K562 (cell line): ENCODE results near the gene PRRC2A. TPM values are rescaled to one million over a fixed set of nuclear protein-coding genes. Genes with fewer than 3 reads are reported as not detected.

ENCODE experiments used
- CHD1 ChIP-seq: fragments of 200-600 bp; sonication (generic); IDR thresholded peaks from one replicate; pipeline ENCODE4 v1.6.1; 2012; ENCODE audit warnings: mild to moderate bottlenecking, moderate library complexity, low read length, inconsistent platforms
- DEAF1 ChIP-seq: fragments of 450-650 bp; formaldehyde crosslinking; IDR thresholded peaks from 2 replicates; pipeline ENCODE4 v1.4.0; 2020; ENCODE audit warnings: mild to moderate bottlenecking, moderate library complexity
- DNMT1 ChIP-seq: fragments of 450-650 bp; IDR thresholded peaks from 2 replicates; pipeline ENCODE4 v1.6.1; 2016; ENCODE audit warnings: antibody characterized with exemption, mild to moderate bottlenecking
- E2F3 ChIP-seq: fragments of 250-450 bp; sonication (Bioruptor Pico); IDR thresholded peaks from 2 replicates; pipeline ENCODE4 v1.4.0; 2020; ENCODE audit warnings: mild to moderate bottlenecking
- ELF4 ChIP-seq: fragments of 450-650 bp; formaldehyde crosslinking; IDR thresholded peaks from 2 replicates; pipeline ENCODE4 v1.4.0; 2022; ENCODE audit warnings: missing genetic modification characterization
- ETV5 ChIP-seq: sonication (generic); formaldehyde crosslinking; IDR thresholded peaks from 2 replicates; pipeline ENCODE4 v1.4.0; 2020; ENCODE audit warnings: low read depth, mild to moderate bottlenecking, missing genetic modification reagents
- GMEB1 ChIP-seq: fragments of 250-450 bp; sonication (Bioruptor Pico); IDR thresholded peaks from 2 replicates; pipeline ENCODE4 v1.4.0; 2020; ENCODE audit warnings: mild to moderate bottlenecking
- GTF2A2 ChIP-seq: IDR thresholded peaks from 2 replicates; pipeline ENCODE4 v1.6.1; 2016; ENCODE audit warnings: mild to moderate bottlenecking, missing genetic modification characterization, missing compliant biosample characterization
- HNRNPH1 ChIP-seq: fragments of 200-400 bp; formaldehyde crosslinking; optimal IDR thresholded peaks from 2 replicates; pipeline ENCODE3; 2017; ENCODE audit warnings: low read depth, mild to moderate bottlenecking, low read length, moderate library complexity
- MYC ChIP-seq, 2 experiments: fragments of 250-450 bp in 1 of 2; sonication (Bioruptor Pico) in 1 of 2; IDR thresholded peaks; 2 replicates each; pipeline versions ENCODE4 v1.5.1 to v1.6.1; 2012 to 2021; ENCODE audit warnings: low read depth in 2 of 2, borderline replicate concordance in 1 of 2, improper control_type of control experiment in 1 of 2, low read length in 1 of 2, mild to moderate bottlenecking in 1 of 2, moderate library complexity in 1 of 2
- PHF8 ChIP-seq: fragments of 200-600 bp; sonication (generic); IDR thresholded peaks from 2 replicates; pipeline ENCODE4 v1.6.1; 2012; ENCODE audit warnings: mixed run types, mild to moderate bottlenecking, inconsistent platforms, low read length, moderate library complexity, borderline replicate concordance
- POLR2A ChIP-seq: fragments of 450-650 bp; conservative IDR thresholded peaks from 2 replicates; pipeline ENCODE4 v1.6.1; 2016
- RBM22 ChIP-seq: fragments of 200-400 bp; formaldehyde crosslinking; IDR thresholded peaks from 2 replicates; pipeline ENCODE4 v1.6.1; 2018; ENCODE audit warnings: low read length, low read depth; ENCODE audit not compliant: poor library complexity, severe bottlenecking
- TAL1 ChIP-seq: fragments of 450-650 bp; IDR thresholded peaks from 2 replicates; pipeline ENCODE4 v1.6.1; 2016; ENCODE audit warnings: mild to moderate bottlenecking
- TGIF2 ChIP-seq: sonication (generic); formaldehyde crosslinking; IDR thresholded peaks from 2 replicates; pipeline ENCODE4 v1.8.1; 2022; ENCODE audit warnings: mild to moderate bottlenecking, missing genetic modification reagents, moderate library complexity
- TRIM24 ChIP-seq, 2 experiments: fragments of 450-650 bp; IDR thresholded peaks; 2 replicates each; pipeline ENCODE4 v1.6.1; 2016
- TRIM25 ChIP-seq: fragments of 450-650 bp; IDR thresholded peaks from 2 replicates; pipeline ENCODE4 v1.7.0; 2016; ENCODE audit warnings: borderline replicate concordance
- ZBED1 ChIP-seq: IDR thresholded peaks from 2 replicates; pipeline ENCODE4 v1.6.1; 2014
- ZNF311 ChIP-seq: fragments of 250-450 bp; sonication (Bioruptor Pico); IDR thresholded peaks from 2 replicates; pipeline ENCODE4 v1.4.0; 2020; ENCODE audit warnings: mild to moderate bottlenecking, moderate library complexity
- ZNF766 ChIP-seq: fragments of 200-800 bp; sonication (Bioruptor generic); conservative IDR thresholded peaks from 2 replicates; pipeline ENCODE4 v1.6.1; 2016; ENCODE audit warnings: missing genetic modification characterization, missing compliant biosample characterization
- polyA plus RNA-seq, 8 experiments: library from polyadenylated mRNA; depleted of rRNA in 4 of 8; stranded (reverse) in 5 of 8; unstranded in 3 of 8; fragments of >200 nt; fragmentation: Nextera tagmentation in 2 of 8; fragmentation: Illumina TruSeq in 1 of 8; extraction: Ambion mirVana in 2 of 8; extraction: Trizol in 1 of 8; gene quantifications; 2 replicates each; pipeline versions ENCODE4 v1.2.1 to v1.2.3, GENCODE V29; 2011 to 2014; ENCODE audit warnings: inconsistent platforms in 1 of 8, missing spikeins in 1 of 8
- total RNA-seq, 7 experiments: library from RNA; depleted of rRNA in 6 of 7; stranded (reverse); fragments of >200 nt in 6 of 7; fragmentation: Illumina TruSeq in 2 of 7; extraction: Trizol in 2 of 7; gene quantifications; 2 replicates each; pipeline versions ENCODE4 v1.2.1 to v1.2.3, GENCODE V29; 2011 to 2021; ENCODE audit warnings: low replicate concordance in 1 of 7

Gene PRRC2A
- total and polyA plus RNA-seq, 9 of the 15 experiments (the other 6 are each of a cell fraction or from before 2014, with no cell fraction given): 1.0 to 332 (median 63.0) TPM

- TF ChIP-seq MYC (IDR thresholded peaks at IDR 0.05; ENCODE audit: low read depth, low read length): peak; percentile 92
- TF ChIP-seq MYC (CRISPR knock-in tag; IDR thresholded peaks at IDR 0.05; ENCODE audit: borderline replicate concordance, low read depth): peak; percentile 92; the same call in 1 of the 2 replicates
- TF ChIP-seq GMEB1: peak; percentile 38; the same call in 1 of the 2 replicates
- no peak for TF ChIP-seq TAL1
- TF ChIP-seq TRIM25: no peak
- 0 out of 2 replicates have a peak, but pooled peaks have one; percentile 10 for TF ChIP-seq E2F3 (CRISPR knock-in tag)
- TF ChIP-seq RBM22: peak; percentile 83
- TF ChIP-seq CHD1: peak; percentile 99
- peak; percentile 32; the same call in 1 of the 2 replicates for TF ChIP-seq DEAF1 (CRISPR knock-in tag)
- TF ChIP-seq DNMT1: 0 out of 2 replicates have a peak, but pooled peaks have one; percentile 52
- TF ChIP-seq PHF8: peak; percentile 75
- 0 out of 2 replicates have a peak, but pooled peaks have one; percentile 61 for TF ChIP-seq ETV5 (CRISPR knock-in tag)
- TF ChIP-seq HNRNPH1: no peak
- TF ChIP-seq TRIM24 (IDR thresholded peaks at IDR 0.05): peak in 1 of 2 experiments; percentile 41; a peak in 1 of 4 replicates
- TF ChIP-seq ZNF766 (CRISPR knock-in tag): peak; percentile 54; the same call in 1 of the 2 replicates
- peak; percentile 83 for TF ChIP-seq POLR2A
- 0 out of 2 replicates have a peak, but pooled peaks have one; percentile 51 for TF ChIP-seq ZBED1
- peak; percentile 89 for TF ChIP-seq GTF2A2 (tag)
- TF ChIP-seq TGIF2 (CRISPR knock-in tag): peak; percentile 84
- peak; percentile 58; the same call in 1 of the 2 replicates for TF ChIP-seq ELF4 (CRISPR knock-in tag)
- no peak for TF ChIP-seq ZNF311
Observed at GRCh38 chr6:31620586-31621319, at the start of gene PRRC2A (continued).
